Esophagus (tissue), 2 donors: ENCODE data around the gene CAMK1D. TPM values are rescaled to one million over a fixed set of nuclear protein-coding genes. Genes with fewer than 3 reads are reported as not detected.

Experiments used
- H3K27ac ChIP-seq, 2 donors: one replicate each; pipeline ENCODE4 v1.5.1; 2013; ENCODE audit warnings: low read depth in 2 of 2, mild to moderate bottlenecking in 2 of 2, inconsistent platforms in 1 of 2, low read length in 1 of 2, moderate library complexity in 1 of 2
- H3K27me3 ChIP-seq, 2 donors: one replicate each; pipeline ENCODE4 v1.6.1; 2013; ENCODE audit warnings: low read length in 2 of 2, control low read depth in 1 of 2, mild to moderate bottlenecking in 1 of 2; ENCODE audit not compliant: insufficient read depth in 2 of 2, control insufficient read depth in 1 of 2
- H3K36me3 ChIP-seq, 2 donors: one replicate each; pipeline ENCODE4 v1.6.1; 2013; ENCODE audit warnings: low read length in 1 of 2; ENCODE audit not compliant: control insufficient read depth in 2 of 2, insufficient read depth in 2 of 2
- H3K4me1 ChIP-seq, 2 donors: one replicate each; pipeline ENCODE4 v1.6.1; 2013; ENCODE audit warnings: low read length in 1 of 2; ENCODE audit not compliant: control insufficient read depth in 2 of 2, insufficient read depth in 2 of 2
- H3K4me3 ChIP-seq, 2 donors: one replicate each; pipeline ENCODE4 v1.5.1; 2013; ENCODE audit warnings: low read length in 2 of 2, mild to moderate bottlenecking in 2 of 2, low read depth in 1 of 2, moderate library complexity in 1 of 2
- H3K9me3 ChIP-seq, 2 donors: one replicate each; pipeline ENCODE4 v1.6.1; 2013; ENCODE audit warnings: mild to moderate bottlenecking in 2 of 2, low read depth in 1 of 2, low read length in 1 of 2, moderate library complexity in 1 of 2; ENCODE audit not compliant: control insufficient read depth in 2 of 2, insufficient read depth in 1 of 2
- WGBS, 2 donors: extraction: QIAGEN DNeasy Blood & Tissue Kit; methylation state at CpG; one replicate each; pipeline ENCODE4 v1.1.7; 2013; 5-methylcytosine and 5-hydroxymethylcytosine counted together
- polyA plus RNA-seq, 2 donors: library from polyadenylated mRNA; stranded (reverse); fragments of 200-250 nt; gene quantifications; one replicate each; pipeline ENCODE4 v1.2.3, GENCODE V29; 2013
- donor health status: healthy with polysubstance abuse.
- donor health status: Bipolar disorder and iron deficiency.

CAMK1D gene
- polyA plus RNA-seq, 2 donors: 5.4 to 5.6 TPM

GRCh38 chr10:12577610-12578009, 228.3 kb downstream of the CAMK1D start:
- peaks cover 0 to 4% of the 10 kb centered on the region in 2 donors for H3K4me1 ChIP-seq
- no peaks in the 10 kb centered on the region for H3K27me3 ChIP-seq
- H3K4me3 ChIP-seq: no peak overlapping the region
- H3K36me3 ChIP-seq: peaks cover 0 to 3% of the 10 kb centered on the region in 2 donors
- no peaks in the 10 kb centered on the region for H3K9me3 ChIP-seq
- 91 to 95% methylated on average over 7 of the region's 7 CpGs for WGBS, 2 donors
- no peak overlapping the region for H3K27ac ChIP-seq

GRCh38 chr10:12579954-12580858, 230.9 kb downstream of the CAMK1D start:
- WGBS, 2 donors: 39 to 45% methylated on average over 7 of the region's 7 CpGs
- Histone ChIP-seq H3K9me3 (no peaks in the 10 kb centered on the region), H3K36me3 (peaks cover 0 to 3% of the 10 kb centered on the region in 2 donors), H3K27ac (peak overlapping the region in 1 of 2 donors; percentile 20), H3K4me3 (no peak overlapping the region), H3K27me3 (no peaks in the 10 kb centered on the region), H3K4me1 (peaks cover 0 to 8% of the 10 kb centered on the region in 2 donors)

DNA sequence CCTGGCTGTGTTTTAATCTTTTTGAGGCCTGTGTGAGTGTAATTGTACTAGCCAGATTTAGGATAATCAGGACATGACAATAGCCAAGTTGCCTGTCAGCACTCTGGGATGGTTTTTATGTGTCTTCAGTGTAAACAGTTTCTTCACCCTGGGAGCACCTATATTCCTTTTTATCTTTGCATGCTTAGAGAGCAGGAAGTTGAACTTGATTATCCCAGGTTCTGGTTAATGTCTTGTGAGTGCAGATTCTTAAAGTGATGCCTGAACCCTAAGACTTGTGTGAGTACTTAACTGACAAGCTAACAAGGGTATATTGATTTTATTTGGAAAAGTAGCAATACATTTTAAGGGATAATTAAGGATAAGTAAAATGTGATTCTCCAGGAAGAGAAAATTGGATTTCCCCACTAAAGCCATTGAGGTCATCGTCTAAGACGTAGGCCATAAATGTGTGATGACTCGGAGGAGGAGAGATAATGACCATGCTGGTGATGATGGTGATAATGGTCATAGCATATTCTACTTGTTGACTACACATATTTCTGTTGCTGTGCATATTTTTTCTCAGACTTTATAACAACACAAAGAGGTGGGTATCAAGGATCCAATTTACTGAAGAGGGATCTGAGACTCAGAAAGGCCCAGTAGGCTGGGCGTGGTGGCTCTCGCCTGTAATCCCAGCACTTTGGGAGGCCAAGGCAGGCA, 234.7 kb downstream of the CAMK1D start:
- no peak overlapping the region for H3K4me3 ChIP-seq
- H3K27me3 ChIP-seq: no peaks in the 10 kb centered on the region
- no peaks in the 10 kb centered on the region for H3K36me3 ChIP-seq
- H3K4me1 ChIP-seq: peaks cover 6 to 8% of the 10 kb centered on the region in 2 donors
- H3K27ac ChIP-seq: no peak overlapping the region
- 94% methylated on average over 5 of the region's 5 CpGs for WGBS, 2 donors
- H3K9me3 ChIP-seq: no peaks in the 10 kb centered on the region

- Histone ChIP-seq H3K27ac (peak overlapping the region in 1 of 2 donors; percentile 47), H3K4me1 (peaks cover 3 to 8% of the 10 kb centered on the region in 2 donors), H3K36me3 (no peaks in the 10 kb centered on the region), H3K9me3 (no peaks in the 10 kb centered on the region), H3K4me3 (no peak overlapping the region), H3K27me3 (no peaks in the 10 kb centered on the region)
- WGBS, 2 donors: 63 to 66% methylated on average over 4 of the region's 4 CpGs
These were observed 237.4 kb downstream of the CAMK1D start for GRCh38 chr10:12586741-12587140.

DNA sequence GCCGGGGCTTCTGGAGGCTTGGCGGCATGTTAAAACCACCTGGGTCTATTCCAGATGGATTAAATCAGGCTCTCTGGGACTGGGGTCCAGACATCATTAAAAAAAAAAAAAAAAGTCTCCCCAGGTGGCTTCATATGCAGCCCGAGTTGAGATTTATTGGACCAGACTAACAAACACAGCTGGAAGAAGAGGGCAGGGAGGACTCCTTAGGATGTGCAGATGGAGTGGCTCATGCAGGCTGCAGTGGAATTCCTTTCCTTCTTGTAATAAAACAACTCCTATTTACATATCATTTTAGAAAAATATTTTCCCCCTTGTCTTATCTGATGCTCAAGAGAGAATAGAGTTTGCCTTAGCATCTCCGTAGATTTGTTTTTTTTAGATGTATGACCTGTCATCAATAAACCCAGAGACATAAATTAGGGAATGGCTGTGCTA, 238.1 kb downstream of the CAMK1D start:
- Histone ChIP-seq H3K36me3 (no peaks in the 10 kb centered on the region), H3K4me1 (peaks cover 3 to 8% of the 10 kb centered on the region in 2 donors), H3K9me3 (no peaks in the 10 kb centered on the region), H3K27me3 (no peaks in the 10 kb centered on the region), H3K27ac (peak overlapping the region; percentile 58 to 77), H3K4me3 (no peak overlapping the region)
- WGBS, 2 donors: 65 to 70% methylated on average over 4 of the region's 4 CpGs

GRCh38 chr10:12588091-12588860, 238.9 kb downstream of the CAMK1D start:
- 34 to 41% methylated on average over 12 of the region's 12 CpGs for WGBS, 2 donors
- Histone ChIP-seq H3K27ac (peak overlapping the region; percentile 77 to 88), H3K4me1 (peaks cover 3 to 8% of the 10 kb centered on the region in 2 donors), H3K27me3 (no peaks in the 10 kb centered on the region), H3K36me3 (no peaks in the 10 kb centered on the region), H3K4me3 (no peak overlapping the region), H3K9me3 (no peaks in the 10 kb centered on the region)

DNA sequence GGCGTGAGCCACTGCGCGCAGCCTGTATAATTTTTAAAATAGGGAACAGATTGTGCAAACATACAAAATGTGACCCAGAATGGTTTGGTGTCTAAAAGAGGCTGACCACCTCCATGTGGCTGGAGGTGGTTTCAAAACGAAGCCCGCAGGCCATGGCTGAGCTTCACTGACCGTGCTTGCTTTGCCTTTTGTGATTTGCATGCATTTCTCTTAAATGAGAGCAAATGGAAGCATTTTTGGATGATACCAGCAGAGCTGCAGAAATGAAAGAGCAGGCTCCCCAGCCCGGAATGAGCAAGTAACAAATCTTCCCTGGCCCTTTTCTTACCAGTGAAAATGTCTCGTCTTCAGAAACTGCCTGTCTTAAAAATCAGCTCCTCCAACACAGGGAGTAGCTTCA, 239.9 kb downstream of the CAMK1D start:
- no peaks in the 10 kb centered on the region for H3K9me3 ChIP-seq
- H3K4me3 ChIP-seq: no peak overlapping the region
- no peaks in the 10 kb centered on the region for H3K36me3 ChIP-seq
- peak overlapping the region in 1 of 2 donors; percentile 23 for H3K27ac ChIP-seq
- WGBS, 2 donors: 89 to 93% methylated on average over 8 of the region's 8 CpGs
- H3K27me3 ChIP-seq: no peaks in the 10 kb centered on the region
- H3K4me1 ChIP-seq: peaks cover 3 to 8% of the 10 kb centered on the region in 2 donors

GRCh38 chr10:12589791-12590190, 240.4 kb downstream of the CAMK1D start:
- Histone ChIP-seq H3K9me3 (no peaks in the 10 kb centered on the region), H3K27me3 (no peaks in the 10 kb centered on the region), H3K36me3 (no peaks in the 10 kb centered on the region), H3K4me1 (peaks cover 0 to 10% of the 10 kb centered on the region in 2 donors), H3K4me3 (no peak overlapping the region), H3K27ac (peak overlapping the region in 1 of 2 donors; percentile 23)
- WGBS, 2 donors: 87 to 89% methylated on average over 4 of the region's 4 CpGs
